ENCODE measurements around the gene ZNF644.

The ZNF644 gene

DNA sequence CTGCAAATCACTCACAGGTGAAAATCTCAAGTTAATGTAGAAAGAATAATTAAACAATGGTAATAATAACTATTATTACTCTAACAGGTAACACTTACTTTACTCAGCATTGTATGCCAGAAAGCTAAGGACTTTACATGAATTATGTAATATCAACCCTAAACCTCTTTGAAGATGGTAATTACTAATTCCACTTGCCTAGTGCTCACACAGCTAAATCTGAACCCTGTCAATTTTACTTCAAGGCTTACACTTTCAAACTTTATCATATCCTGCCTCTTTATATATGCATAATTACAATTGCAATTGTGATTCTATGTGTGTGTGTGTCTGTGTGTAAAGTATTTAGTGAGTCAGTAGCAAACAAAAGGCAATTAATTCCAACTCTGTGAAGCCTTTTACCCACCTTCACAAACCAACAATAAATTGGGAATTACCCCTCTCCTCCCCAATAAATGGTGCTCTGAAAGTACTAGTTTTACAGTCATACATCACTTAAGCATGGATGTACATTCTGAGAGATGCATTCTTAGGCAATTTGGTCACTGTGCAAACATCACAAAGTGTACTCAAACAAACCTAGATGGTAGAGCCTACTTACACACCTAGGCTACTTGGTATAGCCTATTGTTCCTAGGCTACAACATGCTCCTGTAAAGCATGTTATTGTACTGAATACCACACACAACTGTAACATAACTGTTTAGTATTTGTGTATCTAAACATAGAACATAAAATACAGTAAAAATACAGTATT, 5.9 kb downstream of the ZNF644 start:
- H3K36me3 ChIP-seq (ENCODE audit: insufficient read depth, low read length) = peaks cover 14% of the 10 kb centered on the region
- no peaks in the 10 kb centered on the region for H3K9me3 ChIP-seq (ENCODE audit: low read length)
- peaks cover 7% of the 10 kb centered on the region for H3K4me1 ChIP-seq (ENCODE audit: insufficient read depth, low read length)
- H3K27me3 ChIP-seq (ENCODE audit: insufficient read depth, low read length) = no peaks in the 10 kb centered on the region
- no peak overlapping the region for H3K4me3 ChIP-seq (ENCODE audit: low read length)
- no peak overlapping the region for H2AFZ ChIP-seq (ENCODE audit: low read depth, low read length)

GRCh38 chr1:91015358-91015780, 6.5 kb downstream of the ZNF644 start:
- Histone ChIP-seq H3K9me3 (ENCODE audit: low read length) (no peaks in the 10 kb centered on the region), H2AFZ (ENCODE audit: low read depth, low read length) (no peak overlapping the region), H3K4me3 (ENCODE audit: low read length) (no peak overlapping the region), H3K27me3 (ENCODE audit: insufficient read depth, low read length) (no peaks in the 10 kb centered on the region), H3K4me1 (ENCODE audit: insufficient read depth, low read length) (peaks cover 7% of the 10 kb centered on the region), H3K36me3 (ENCODE audit: insufficient read depth, low read length) (peaks cover 14% of the 10 kb centered on the region)

DNA sequence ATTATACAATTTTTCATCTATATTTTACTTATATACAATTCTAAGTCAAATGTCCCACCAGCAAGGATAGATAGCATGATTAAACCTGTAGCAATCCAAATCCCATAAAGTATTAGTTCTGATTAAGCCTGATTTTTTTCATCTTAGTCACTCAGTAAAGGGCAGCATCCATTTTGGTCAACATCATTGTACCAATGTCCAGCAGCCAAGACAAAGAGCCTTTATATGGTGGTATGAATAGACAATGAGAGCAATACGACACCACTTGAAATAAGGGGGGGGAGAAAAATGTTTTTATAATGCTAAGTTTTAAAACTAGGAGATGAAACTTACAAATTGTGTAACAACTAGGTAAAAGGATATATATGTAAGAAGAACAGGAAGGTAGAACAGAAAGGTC, 7.4 kb downstream of the ZNF644 start:
- Histone ChIP-seq H3K4me1 (ENCODE audit: insufficient read depth, low read length) (peaks cover 3% of the 10 kb centered on the region), H3K27me3 (ENCODE audit: insufficient read depth, low read length) (no peaks in the 10 kb centered on the region), H3K9me3 (ENCODE audit: low read length) (no peaks in the 10 kb centered on the region), H3K4me3 (ENCODE audit: low read length) (no peak overlapping the region), H3K36me3 (ENCODE audit: insufficient read depth, low read length) (peaks cover 12% of the 10 kb centered on the region), H2AFZ (ENCODE audit: low read depth, low read length) (no peak overlapping the region)

GRCh38 chr1:91013302-91013701, 8.5 kb downstream of the ZNF644 start:
- peaks cover 3% of the 10 kb centered on the region for H3K4me1 ChIP-seq (ENCODE audit: insufficient read depth, low read length)
- peaks cover 4% of the 10 kb centered on the region for H3K9me3 ChIP-seq (ENCODE audit: low read length)
- H3K27me3 ChIP-seq (ENCODE audit: insufficient read depth, low read length) = no peaks in the 10 kb centered on the region
- H3K36me3 ChIP-seq (ENCODE audit: insufficient read depth, low read length) = peaks cover 10% of the 10 kb centered on the region
- H2AFZ ChIP-seq (ENCODE audit: low read depth, low read length) = no peak overlapping the region
- no peak overlapping the region for H3K4me3 ChIP-seq (ENCODE audit: low read length)

GRCh38 chr1:91012196-91012595, 9.6 kb downstream of the ZNF644 start:
- Histone ChIP-seq H3K36me3 (ENCODE audit: insufficient read depth, low read length) (peaks cover 10% of the 10 kb centered on the region), H2AFZ (ENCODE audit: low read depth, low read length) (no peak overlapping the region), H3K27me3 (ENCODE audit: insufficient read depth, low read length) (no peaks in the 10 kb centered on the region), H3K4me3 (ENCODE audit: low read length) (no peak overlapping the region), H3K4me1 (ENCODE audit: insufficient read depth, low read length) (peaks cover 3% of the 10 kb centered on the region), H3K9me3 (ENCODE audit: low read length) (peaks cover 4% of the 10 kb centered on the region)

- Histone ChIP-seq H3K9me3 (ENCODE audit: low read length) (peaks cover 4% of the 10 kb centered on the region), H3K27me3 (ENCODE audit: insufficient read depth, low read length) (no peaks in the 10 kb centered on the region), H2AFZ (ENCODE audit: low read depth, low read length) (no peak overlapping the region), H3K4me3 (ENCODE audit: low read length) (no peak overlapping the region), H3K4me1 (ENCODE audit: insufficient read depth, low read length) (peaks cover 3% of the 10 kb centered on the region), H3K36me3 (ENCODE audit: insufficient read depth, low read length) (peaks cover 10% of the 10 kb centered on the region)
These were observed 10.1 kb downstream of the ZNF644 start for GRCh38 chr1:91011726-91012125.

DNA sequence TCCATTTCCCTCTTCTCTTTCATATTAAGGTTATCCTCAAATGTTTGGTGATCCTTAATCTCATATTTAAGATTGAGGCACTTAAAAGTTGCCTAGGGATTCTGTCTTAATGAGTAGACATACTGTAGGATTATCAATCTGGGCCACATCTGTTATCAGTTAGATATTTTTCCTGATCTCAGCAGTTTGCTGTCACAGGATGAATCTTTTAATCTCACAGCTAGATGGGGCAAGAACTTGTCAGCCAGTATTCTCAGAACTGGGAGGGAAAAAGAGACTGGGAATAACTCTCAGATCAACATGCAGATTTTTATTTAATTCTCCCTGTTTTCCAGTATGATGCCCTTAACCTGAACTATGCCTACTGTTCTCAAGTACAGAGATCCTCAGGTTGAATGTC, 14.0 kb downstream of the ZNF644 start:
- Histone ChIP-seq H3K27me3 (ENCODE audit: insufficient read depth, low read length) (no peaks in the 10 kb centered on the region), H3K4me3 (ENCODE audit: low read length) (no peak overlapping the region), H3K9me3 (ENCODE audit: low read length) (peaks cover 5% of the 10 kb centered on the region), H3K4me1 (ENCODE audit: insufficient read depth, low read length) (no peaks in the 10 kb centered on the region), H3K36me3 (ENCODE audit: insufficient read depth, low read length) (peaks cover 11% of the 10 kb centered on the region), H2AFZ (ENCODE audit: low read depth, low read length) (no peak overlapping the region)

GRCh38 chr1:91007092-91007491, 14.7 kb downstream of the ZNF644 start:
- Histone ChIP-seq H3K4me1 (ENCODE audit: insufficient read depth, low read length) (no peaks in the 10 kb centered on the region), H2AFZ (ENCODE audit: low read depth, low read length) (no peak overlapping the region), H3K27me3 (ENCODE audit: insufficient read depth, low read length) (no peaks in the 10 kb centered on the region), H3K4me3 (ENCODE audit: low read length) (no peak overlapping the region), H3K9me3 (ENCODE audit: low read length) (peaks cover 5% of the 10 kb centered on the region), H3K36me3 (ENCODE audit: insufficient read depth, low read length) (peaks cover 8% of the 10 kb centered on the region)

DNA sequence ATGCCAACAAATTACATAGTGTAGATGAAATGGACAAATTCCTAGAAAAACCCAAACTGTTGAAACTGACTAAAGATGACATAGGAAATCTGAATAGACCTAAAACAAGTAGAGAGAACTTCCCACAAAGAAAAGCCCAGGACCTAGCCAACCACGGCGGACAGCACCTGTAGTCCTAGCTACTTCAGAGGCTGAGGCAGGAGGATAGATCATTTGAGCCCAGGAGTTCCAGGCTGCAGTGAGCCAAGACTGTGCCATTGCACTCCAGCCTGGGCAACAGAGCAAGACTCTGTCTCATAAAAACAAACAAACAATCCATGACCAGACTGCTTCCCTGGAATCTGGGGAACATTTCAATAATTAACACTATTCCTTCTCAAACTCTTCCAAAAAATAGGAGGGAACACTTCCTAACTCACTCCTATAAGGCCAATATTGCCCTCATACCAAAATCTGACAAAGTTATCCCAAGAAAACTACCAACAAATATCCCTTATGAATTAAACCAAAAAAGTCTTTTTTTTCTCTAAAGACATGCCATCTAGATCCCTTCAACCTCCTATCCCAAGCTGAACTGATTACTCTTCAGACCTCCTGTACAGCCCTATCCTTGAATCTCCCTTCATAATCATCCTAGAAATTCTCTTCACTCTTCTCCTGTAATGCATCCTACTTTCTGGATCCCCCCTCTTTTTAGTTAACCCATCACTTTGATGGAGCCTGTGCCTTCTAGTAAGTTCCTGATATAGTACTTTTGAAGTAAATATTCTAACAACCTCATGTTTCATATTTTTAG, 15.5 kb downstream of the ZNF644 start:
- Histone ChIP-seq H3K4me3 (ENCODE audit: low read length) (no peak overlapping the region), H3K9me3 (ENCODE audit: low read length) (peaks cover 5% of the 10 kb centered on the region)

DNA sequence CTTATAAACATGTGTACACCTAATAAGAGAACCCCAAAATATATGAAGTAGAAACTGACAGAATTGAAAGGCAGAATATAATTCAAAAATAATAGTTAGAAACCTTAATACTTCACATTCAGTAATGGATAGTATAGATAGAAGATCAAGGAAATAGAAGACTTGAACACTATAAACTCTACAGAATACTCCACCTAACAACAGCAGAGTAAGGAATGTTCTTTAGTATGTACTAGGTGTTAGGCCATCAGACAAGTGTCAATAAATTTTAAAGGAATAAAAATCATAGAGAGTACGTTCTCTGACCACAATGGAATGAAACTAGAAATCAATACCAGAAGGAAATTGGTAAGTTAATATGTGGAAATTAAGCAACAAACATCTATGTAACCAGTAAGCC, 16.6 kb downstream of the ZNF644 start:
- no peak overlapping the region for H2AFZ ChIP-seq (ENCODE audit: low read depth, low read length)
- peaks cover 5% of the 10 kb centered on the region for H3K9me3 ChIP-seq (ENCODE audit: low read length)
- H3K4me3 ChIP-seq (ENCODE audit: low read length) = no peak overlapping the region
- H3K27me3 ChIP-seq (ENCODE audit: insufficient read depth, low read length) = no peaks in the 10 kb centered on the region
- H3K4me1 ChIP-seq (ENCODE audit: insufficient read depth, low read length) = no peaks in the 10 kb centered on the region
- peaks cover 4% of the 10 kb centered on the region for H3K36me3 ChIP-seq (ENCODE audit: insufficient read depth, low read length)

More for the DNA sequence above, 15.5 kb downstream of the ZNF644 start:
- Histone ChIP-seq H3K4me1 (ENCODE audit: insufficient read depth, low read length) (no peaks in the 10 kb centered on the region), H3K36me3 (ENCODE audit: insufficient read depth, low read length) (peaks cover 4% of the 10 kb centered on the region), H3K27me3 (ENCODE audit: insufficient read depth, low read length) (no peaks in the 10 kb centered on the region), H2AFZ (ENCODE audit: low read depth, low read length) (no peak overlapping the region)

GRCh38 chr1:91004145-91004544, 17.7 kb downstream of the ZNF644 start:
- H3K9me3 ChIP-seq (ENCODE audit: low read length) = peaks cover 5% of the 10 kb centered on the region

GRCh38 chr1:90996742-90997413, 25.0 kb downstream of the ZNF644 start:
- no peaks in the 10 kb centered on the region for H3K4me1 ChIP-seq (ENCODE audit: insufficient read depth, low read length)
- no peaks in the 10 kb centered on the region for H3K27me3 ChIP-seq (ENCODE audit: insufficient read depth, low read length)
- H3K9me3 ChIP-seq (ENCODE audit: low read length) = peaks cover 21% of the 10 kb centered on the region
- no peak overlapping the region for H2AFZ ChIP-seq (ENCODE audit: low read depth, low read length)
- H3K4me3 ChIP-seq (ENCODE audit: low read length) = no peak overlapping the region
- peaks cover 2% of the 10 kb centered on the region for H3K36me3 ChIP-seq (ENCODE audit: insufficient read depth, low read length)

More at GRCh38 chr1:91004145-91004544, 17.7 kb downstream of the ZNF644 start:
- Histone ChIP-seq H3K4me3 (ENCODE audit: low read length) (no peak overlapping the region), H3K4me1 (ENCODE audit: insufficient read depth, low read length) (no peaks in the 10 kb centered on the region), H3K27me3 (ENCODE audit: insufficient read depth, low read length) (no peaks in the 10 kb centered on the region), H3K36me3 (ENCODE audit: insufficient read depth, low read length) (peaks cover 4% of the 10 kb centered on the region), H2AFZ (ENCODE audit: low read depth, low read length) (no peak overlapping the region)

GRCh38 chr1:90995311-90995894, 26.4 kb downstream of the ZNF644 start:
- Histone ChIP-seq H3K36me3 (ENCODE audit: insufficient read depth, low read length) (peaks cover 13% of the 10 kb centered on the region), H3K27me3 (ENCODE audit: insufficient read depth, low read length) (no peaks in the 10 kb centered on the region), H2AFZ (ENCODE audit: low read depth, low read length) (no peak overlapping the region), H3K9me3 (ENCODE audit: low read length) (peaks cover 34% of the 10 kb centered on the region), H3K4me3 (ENCODE audit: low read length) (no peak overlapping the region), H3K4me1 (ENCODE audit: insufficient read depth, low read length) (no peaks in the 10 kb centered on the region)
